A549 (cell line): Measurements from ENCODE around the gene GSS. TPM values are rescaled to one million over a fixed set of nuclear protein-coding genes. Genes with fewer than 3 reads are reported as not detected.

Source experiments
- ATAC-seq, 2 experiments: fragments of 200-7000 bp in 1 of 2; fragments of >200 bp in 1 of 2; cut with Nextera tagmentation in 1 of 2; cut with Tn5 transposase in 1 of 2; 3 replicates each; pipeline versions ENCODE4 v1.8.0 to v1.9.1; 2018 to 2020; ENCODE audit warnings: mild to moderate bottlenecking in 1 of 2, moderate library complexity in 1 of 2
- CTCF ChIA-PET: fragments of 300-600 bp; sonication (Branson Sonifier 250); formaldehyde crosslinking; extraction: SDS; loops from one replicate; lab custom pipeline; 2021; ENCODE audit warnings: antibody characterized with exemption, inconsistent platforms; lab: Yijun Ruan, JAX
- POLR2A ChIA-PET: fragments of 350-600 bp; formaldehyde crosslinking; extraction: SDS; loops from one replicate; lab custom pipeline; 2021; ENCODE audit warnings: antibody characterized with exemption, inconsistent platforms; lab: Yijun Ruan, JAX
- DNase-seq, 2 experiments: peaks; one replicate each; pipeline versions ENCODE4 v3.0.0 to v3.0.0-alpha.2; 2011 to 2016; ENCODE audit warnings: low read depth in 1 of 2, low spot score in 1 of 2
- FAIRE-seq: peaks from 2 replicates; lab custom pipeline; 2011; peaks lifted over from hg19 to GRCh38; lab: Jason Lieb, UNC
- H3K27ac ChIP-seq, 2 experiments: fragments of >200 bp; sonication (Bioruptor Twin); formaldehyde crosslinking; 3 replicates each; pipeline ENCODE4 v1.5.1; 2016 to 2017
- H3K4me1 ChIP-seq: fragments of >200 bp; sonication (Bioruptor Twin); formaldehyde crosslinking; 3 replicates; pipeline ENCODE4 v1.6.1; 2016
- H3K4me2 ChIP-seq: fragments of >200 bp; sonication (Bioruptor Twin); formaldehyde crosslinking; 3 replicates; pipeline ENCODE4 v1.6.1; 2016
- H3K4me3 ChIP-seq: fragments of >200 bp; sonication (Bioruptor Twin); formaldehyde crosslinking; 3 replicates; pipeline ENCODE4 v1.5.1; 2016
- H3K9me3 ChIP-seq: fragments of >200 bp; sonication (Bioruptor Twin); formaldehyde crosslinking; 3 replicates; pipeline ENCODE4 v1.6.1; 2016
- BHLHE40 ChIP-seq: IDR thresholded peaks from 2 replicates; pipeline ENCODE4 v1.6.1; 2012; ENCODE audit warnings: low read depth, low read length, inconsistent platforms
- CBX8 ChIP-seq: fragments of 200-600 bp; sonication (generic); IDR thresholded peaks from 2 replicates; pipeline ENCODE4 v1.6.1; 2016
- CEBPB ChIP-seq, 2 experiments: fragments of >200 bp in 1 of 2; sonication (Bioruptor Twin) in 1 of 2; formaldehyde crosslinking in 1 of 2; IDR thresholded peaks; 2 replicates each; pipeline ENCODE4 v1.6.1; 2012 to 2016
- CHD4 ChIP-seq: fragments of 200-600 bp; sonication (generic); IDR thresholded peaks from 2 replicates; pipeline ENCODE4 v1.6.1; 2016; ENCODE audit warnings: antibody characterized with exemption, mild to moderate bottlenecking, borderline replicate concordance
- EHF ChIP-seq: fragments of 250-450 bp; sonication (Bioruptor Pico); IDR thresholded peaks from 2 replicates; pipeline ENCODE4 v1.5.0; 2020; ENCODE audit warnings: mild to moderate bottlenecking
- EP300 ChIP-seq, 2 experiments: fragments of >200 bp; sonication (Bioruptor Twin); formaldehyde crosslinking; IDR thresholded peaks; 2 replicates in 1 of 2; 3 replicates in 1 of 2; pipeline ENCODE4 v1.6.1; 2016 to 2017
- FOSB ChIP-seq: fragments of 250-450 bp; sonication (Bioruptor Pico); IDR thresholded peaks from 2 replicates; pipeline ENCODE4 v1.5.0; 2020; ENCODE audit warnings: mild to moderate bottlenecking, moderate library complexity
- FOSL2 ChIP-seq, 2 experiments: fragments of 450-650 bp in 1 of 2; fragments of >200 bp in 1 of 2; sonication (Bioruptor Twin) in 1 of 2; formaldehyde crosslinking; IDR thresholded peaks; 2 replicates each; pipeline versions ENCODE4 v1.5.0 to v1.6.1; 2016 to 2020; ENCODE audit warnings: mild to moderate bottlenecking in 1 of 2, moderate library complexity in 1 of 2
- FOXS1 ChIP-seq: fragments of 250-450 bp; sonication (Bioruptor Pico); IDR thresholded peaks from 2 replicates; pipeline ENCODE4 v1.5.0; 2020; ENCODE audit warnings: mild to moderate bottlenecking, moderate library complexity
- HDAC2 ChIP-seq: fragments of 200-600 bp; sonication (generic); IDR thresholded peaks from 2 replicates; pipeline ENCODE4 v1.6.1; 2016
- HEYL ChIP-seq: fragments of 250-450 bp; sonication (Bioruptor Pico); IDR thresholded peaks from 2 replicates; pipeline ENCODE4 v1.8.0; 2021; ENCODE audit warnings: mild to moderate bottlenecking, moderate library complexity
- HOXA7 ChIP-seq: fragments of 250-450 bp; sonication (Bioruptor Pico); IDR thresholded peaks from 2 replicates; pipeline ENCODE4 v1.5.0; 2020; ENCODE audit warnings: mild to moderate bottlenecking, moderate library complexity
- JUN ChIP-seq, 2 experiments: fragments of >200 bp; sonication (Bioruptor Twin); formaldehyde crosslinking; IDR thresholded peaks; 2 replicates in 1 of 2; 3 replicates in 1 of 2; pipeline ENCODE4 v1.6.1; 2016 to 2017
- NFE2L2 ChIP-seq: fragments of 150-350 bp; conservative IDR thresholded peaks from 2 replicates; pipeline ENCODE4 v1.6.1; 2014; ENCODE audit warnings: low read length
- NPAS2 ChIP-seq: fragments of 250-450 bp; sonication (Bioruptor Pico); IDR thresholded peaks from 2 replicates; pipeline ENCODE4 v1.8.0; 2022; ENCODE audit warnings: mild to moderate bottlenecking, moderate library complexity, borderline replicate concordance
- POLR2A ChIP-seq: IDR thresholded peaks from 2 replicates; pipeline ENCODE4 v1.6.1; 2012; ENCODE audit warnings: mild to moderate bottlenecking, low read length
- POLR2AphosphoS2 ChIP-seq: conservative IDR thresholded peaks from 2 replicates; pipeline ENCODE4 v1.6.1; 2012; ENCODE audit warnings: low read length, improper control_type of control experiment, inconsistent platforms
- TFCP2L1 ChIP-seq: fragments of 250-450 bp; sonication (Bioruptor Pico); IDR thresholded peaks from 2 replicates; pipeline ENCODE4 v1.5.0; 2021; ENCODE audit warnings: mild to moderate bottlenecking
- ZC3H11A ChIP-seq: fragments of 450-650 bp; IDR thresholded peaks from 2 replicates; pipeline ENCODE4 v1.6.1; 2014; ENCODE audit warnings: antibody characterized with exemption, mild to moderate bottlenecking
- ZFP36 ChIP-seq: fragments of 450-650 bp; IDR thresholded peaks from 2 replicates; pipeline ENCODE4 v1.6.1; 2014; ENCODE audit warnings: borderline replicate concordance; ENCODE audit not compliant: partially characterized antibody
- ZSCAN20 ChIP-seq: fragments of 250-450 bp; sonication (Bioruptor Pico); IDR thresholded peaks from 2 replicates; pipeline ENCODE4 v1.8.0; 2022; ENCODE audit warnings: mild to moderate bottlenecking, moderate library complexity
- WGBS: methylation state at CpG from one replicate; pipeline ENCODE4 v1.1.6; 2017; ENCODE audit errors: missing lambda C conversion rate; 5-methylcytosine and 5-hydroxymethylcytosine counted together
- polyA minus RNA-seq: library from RNA; depleted of rRNA, polyadenylated mRNA; stranded (reverse); fragments of >200 nt; gene quantifications from 2 replicates; pipeline ENCODE4 v1.2.3, GENCODE V29; 2011; rRNA and poly(A)+ RNA removed
- polyA plus RNA-seq, 4 experiments: library from polyadenylated mRNA; depleted of rRNA in 3 of 4; stranded (reverse); fragments of >200 nt; fragmentation: RNase III in 1 of 4; extraction: RNeasy Plus Mini Kit Qiagen cat#74134 plus additional on column Dnase treatment in 1 of 4; gene quantifications; 2 replicates in 3 of 4; 3 replicates in 1 of 4; pipeline ENCODE4 v1.2.3, GENCODE V29; 2011 to 2017
- TF ChIP-seq, protein P1 (sequence below): fragments of 150-350 bp; IDR thresholded peaks from 2 replicates; pipeline ENCODE4 v1.6.1; 2014; ENCODE audit warnings: low read depth, mild to moderate bottlenecking, low read length
- TF ChIP-seq, protein P2 (sequence below): fragments of >200 bp; sonication (Bioruptor Twin); formaldehyde crosslinking; IDR thresholded peaks from 3 replicates; pipeline ENCODE4 v1.6.1; 2016
- TF ChIP-seq, protein P3 (sequence below): fragments of 450-650 bp; IDR thresholded peaks from 2 replicates; pipeline ENCODE4 v1.6.1; 2014; ENCODE audit warnings: antibody characterized with exemption
- TF ChIP-seq, protein P4 (sequence below): IDR thresholded peaks from 2 replicates; pipeline ENCODE4 v1.6.1; 2012
- TF ChIP-seq, protein P5 (sequence below): IDR thresholded peaks from 2 replicates; pipeline ENCODE4 v1.6.1; 2012
- TF ChIP-seq, protein P6 (sequence below): fragments of 250-450 bp; sonication (Bioruptor Pico); IDR thresholded peaks from 2 replicates; pipeline ENCODE4 v1.5.0; 2020; ENCODE audit warnings: low read depth, mild to moderate bottlenecking, moderate library complexity
- TF ChIP-seq, protein P7 (sequence below): IDR thresholded peaks from 2 replicates; pipeline ENCODE4 v1.6.1; 2012; ENCODE audit warnings: low read depth, borderline replicate concordance
- TF ChIP-seq, protein P8 (sequence below): fragments of >200 bp; sonication (Bioruptor Twin); formaldehyde crosslinking; IDR thresholded peaks from 3 replicates; pipeline ENCODE4 v1.5.1; 2016

The GSS gene
- polyA plus RNA-seq (2011; rRNA removed) (92.4 and 107 TPM in 2 replicates), polyA plus RNA-seq (2017; fragmentation: RNase III; extraction: RNeasy Plus Mini Kit Qiagen cat#74134 plus additional on column Dnase treatment) (57.1 to 59.8 TPM (median 58.4 TPM) in 3 replicates), polyA minus RNA-seq (74.4 and 93.1 TPM in 2 replicates)
- 82.5 and 89.5 TPM in 2 replicates for polyA plus RNA-seq (2012; cell fraction: cytosol; rRNA removed)
- 139 and 178 TPM in 2 replicates for polyA plus RNA-seq (2012; cell fraction: nucleus; rRNA removed)

DNA sequence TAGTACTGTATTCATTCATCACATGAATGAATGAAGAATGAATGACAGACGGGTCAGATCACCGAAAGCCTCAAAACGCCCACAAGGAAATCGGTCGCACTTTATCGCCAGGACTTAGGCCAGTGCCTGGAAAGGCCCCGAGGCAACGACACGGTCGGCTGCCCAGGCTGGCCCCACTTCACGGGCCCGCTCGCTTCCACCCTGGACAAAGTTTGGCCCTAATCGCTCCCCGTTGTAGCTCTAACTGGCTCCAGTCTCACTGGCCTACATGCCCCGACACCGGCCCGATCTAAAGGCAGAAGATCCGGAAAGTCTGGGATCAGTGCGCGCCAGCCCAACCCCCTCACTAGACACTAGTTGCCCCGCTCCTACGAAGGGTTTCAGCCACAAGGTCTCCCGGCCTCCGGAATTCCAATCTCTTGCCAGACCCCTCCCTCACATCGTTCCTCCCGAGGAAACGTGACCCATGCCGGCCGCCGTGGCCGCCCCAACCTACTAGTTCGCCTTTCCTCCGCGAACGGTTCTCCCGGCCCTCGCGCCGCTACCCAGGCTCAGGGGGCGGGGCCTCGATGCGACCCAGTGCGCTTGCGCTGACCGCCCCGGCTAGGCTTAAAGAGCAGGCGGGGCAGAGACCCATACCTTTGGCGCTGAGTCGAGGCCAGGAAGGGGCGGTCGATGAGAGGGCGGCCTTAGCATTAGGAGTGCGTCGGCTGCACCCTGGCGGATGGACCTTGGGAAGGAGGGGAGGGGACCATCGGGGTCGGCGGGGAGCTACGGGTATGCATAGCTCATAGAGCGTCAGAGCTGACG, at the start of gene GSS, which contains the start of gene MYH7B:
TSS of gene GSS (minus strand) at position 576 of the 810 bp plus-strand sequence. CDS start 3,954 bp downstream, outside the sequence.
TSS of gene MYH7B (plus strand) at position 638 of the 810 bp plus-strand sequence. CDS start 22,138 bp downstream, outside the sequence.
- FAIRE-seq (no peak), ATAC-seq (peak; percentile 97 to 98), DNase-seq (peak; percentile 96 to 97)
- peak within 1 kb of the TSS; percentile 98 for H3K4me2 ChIP-seq
- peaks cover 11% of the 10 kb centered on the region for H3K4me1 ChIP-seq
- H3K9me3 ChIP-seq: no peaks in the 10 kb centered on the region
- ChIA-PET POLR2A (interaction anchor here (0.7 to 2.1 kb wide), 5 partner anchors 10 to 439 kb away, joined by 3 to 20 read pairs (median 3); partner anchors contain the start of genes ACSS2 and DYNLRB1), CTCF (interaction anchor here (0.6 to 13.1 kb wide), 22 partner anchors 9 to 764 kb away, joined by 3 to 207 read pairs (median 4); partner anchors contain the start of genes ACSS2 and GGT7)
- peak within 1 kb of the TSS; percentile 59 for H3K4me3 ChIP-seq
- WGBS: under 1% methylated on average over 39 of the region's 62 CpGs
- peak within 1 kb of the TSS; percentile 82 to 94 for H3K27ac ChIP-seq
- TF ChIP-seq, protein P1, sequence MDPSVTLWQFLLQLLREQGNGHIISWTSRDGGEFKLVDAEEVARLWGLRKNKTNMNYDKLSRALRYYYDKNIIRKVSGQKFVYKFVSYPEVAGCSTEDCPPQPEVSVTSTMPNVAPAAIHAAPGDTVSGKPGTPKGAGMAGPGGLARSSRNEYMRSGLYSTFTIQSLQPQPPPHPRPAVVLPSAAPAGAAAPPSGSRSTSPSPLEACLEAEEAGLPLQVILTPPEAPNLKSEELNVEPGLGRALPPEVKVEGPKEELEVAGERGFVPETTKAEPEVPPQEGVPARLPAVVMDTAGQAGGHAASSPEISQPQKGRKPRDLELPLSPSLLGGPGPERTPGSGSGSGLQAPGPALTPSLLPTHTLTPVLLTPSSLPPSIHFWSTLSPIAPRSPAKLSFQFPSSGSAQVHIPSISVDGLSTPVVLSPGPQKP: no peak
- TF ChIP-seq, protein P2, sequence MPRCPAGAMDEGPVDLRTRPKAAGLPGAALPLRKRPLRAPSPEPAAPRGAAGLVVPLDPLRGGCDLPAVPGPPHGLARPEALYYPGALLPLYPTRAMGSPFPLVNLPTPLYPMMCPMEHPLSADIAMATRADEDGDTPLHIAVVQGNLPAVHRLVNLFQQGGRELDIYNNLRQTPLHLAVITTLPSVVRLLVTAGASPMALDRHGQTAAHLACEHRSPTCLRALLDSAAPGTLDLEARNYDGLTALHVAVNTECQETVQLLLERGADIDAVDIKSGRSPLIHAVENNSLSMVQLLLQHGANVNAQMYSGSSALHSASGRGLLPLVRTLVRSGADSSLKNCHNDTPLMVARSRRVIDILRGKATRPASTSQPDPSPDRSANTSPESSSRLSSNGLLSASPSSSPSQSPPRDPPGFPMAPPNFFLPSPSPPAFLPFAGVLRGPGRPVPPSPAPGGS: peak; percentile 65; the same call in 2 of the 3 replicates
- TF ChIP-seq NFE2L2: no peak
- TF ChIP-seq FOSB (CRISPR knock-in tag): no peak
- TF ChIP-seq HOXA7 (CRISPR knock-in tag): no peak
- TF ChIP-seq FOSL2 (IDR thresholded peaks at IDR 0.05): no peak
- TF ChIP-seq FOSL2 (CRISPR knock-in tag; IDR thresholded peaks at IDR 0.05): no peak
- peak in 1 of 2 experiments; percentile 91; a peak in 3 of 5 replicates for TF ChIP-seq JUN (IDR thresholded peaks at IDR 0.05)
- TF ChIP-seq POLR2AphosphoS2: no peak
- peak; percentile 95 for TF ChIP-seq POLR2A
- TF ChIP-seq, protein P3, sequence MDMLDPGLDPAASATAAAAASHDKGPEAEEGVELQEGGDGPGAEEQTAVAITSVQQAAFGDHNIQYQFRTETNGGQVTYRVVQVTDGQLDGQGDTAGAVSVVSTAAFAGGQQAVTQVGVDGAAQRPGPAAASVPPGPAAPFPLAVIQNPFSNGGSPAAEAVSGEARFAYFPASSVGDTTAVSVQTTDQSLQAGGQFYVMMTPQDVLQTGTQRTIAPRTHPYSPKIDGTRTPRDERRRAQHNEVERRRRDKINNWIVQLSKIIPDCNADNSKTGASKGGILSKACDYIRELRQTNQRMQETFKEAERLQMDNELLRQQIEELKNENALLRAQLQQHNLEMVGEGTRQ: no peak
- TF ChIP-seq CHD4: no peak
- TF ChIP-seq, protein P4, sequence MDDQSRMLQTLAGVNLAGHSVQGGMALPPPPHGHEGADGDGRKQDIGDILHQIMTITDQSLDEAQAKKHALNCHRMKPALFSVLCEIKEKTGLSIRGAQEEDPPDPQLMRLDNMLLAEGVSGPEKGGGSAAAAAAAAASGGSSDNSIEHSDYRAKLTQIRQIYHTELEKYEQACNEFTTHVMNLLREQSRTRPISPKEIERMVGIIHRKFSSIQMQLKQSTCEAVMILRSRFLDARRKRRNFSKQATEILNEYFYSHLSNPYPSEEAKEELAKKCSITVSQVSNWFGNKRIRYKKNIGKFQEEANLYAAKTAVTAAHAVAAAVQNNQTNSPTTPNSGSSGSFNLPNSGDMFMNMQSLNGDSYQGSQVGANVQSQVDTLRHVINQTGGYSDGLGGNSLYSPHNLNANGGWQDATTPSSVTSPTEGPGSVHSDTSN: no peak
- TF ChIP-seq HEYL (CRISPR knock-in tag): no peak
- TF ChIP-seq FOXS1 (CRISPR knock-in tag): no peak
- TF ChIP-seq, protein P5, sequence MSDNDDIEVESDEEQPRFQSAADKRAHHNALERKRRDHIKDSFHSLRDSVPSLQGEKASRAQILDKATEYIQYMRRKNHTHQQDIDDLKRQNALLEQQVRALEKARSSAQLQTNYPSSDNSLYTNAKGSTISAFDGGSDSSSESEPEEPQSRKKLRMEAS: peak; percentile 77
- TF ChIP-seq ZC3H11A: no peak
- TF ChIP-seq, protein P6, sequence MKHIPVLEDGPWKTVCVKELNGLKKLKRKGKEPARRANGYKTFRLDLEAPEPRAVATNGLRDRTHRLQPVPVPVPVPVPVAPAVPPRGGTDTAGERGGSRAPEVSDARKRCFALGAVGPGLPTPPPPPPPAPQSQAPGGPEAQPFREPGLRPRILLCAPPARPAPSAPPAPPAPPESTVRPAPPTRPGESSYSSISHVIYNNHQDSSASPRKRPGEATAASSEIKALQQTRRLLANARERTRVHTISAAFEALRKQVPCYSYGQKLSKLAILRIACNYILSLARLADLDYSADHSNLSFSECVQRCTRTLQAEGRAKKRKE: no peak
- no peak for TF ChIP-seq EHF (CRISPR knock-in tag)
- no peak for TF ChIP-seq CBX8
- TF ChIP-seq CEBPB (IDR thresholded peaks at IDR 0.05): no peak
- no peak for TF ChIP-seq BHLHE40
- TF ChIP-seq ZSCAN20: no peak
- no peak for TF ChIP-seq TFCP2L1 (CRISPR knock-in tag)
- TF ChIP-seq EP300 (IDR thresholded peaks at IDR 0.05): no peak
- TF ChIP-seq, protein P7, sequence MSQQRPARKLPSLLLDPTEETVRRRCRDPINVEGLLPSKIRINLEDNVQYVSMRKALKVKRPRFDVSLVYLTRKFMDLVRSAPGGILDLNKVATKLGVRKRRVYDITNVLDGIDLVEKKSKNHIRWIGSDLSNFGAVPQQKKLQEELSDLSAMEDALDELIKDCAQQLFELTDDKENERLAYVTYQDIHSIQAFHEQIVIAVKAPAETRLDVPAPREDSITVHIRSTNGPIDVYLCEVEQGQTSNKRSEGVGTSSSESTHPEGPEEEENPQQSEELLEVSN: 0 out of 2 replicates have a peak, but pooled peaks have one; percentile 70
- no peak for TF ChIP-seq ZFP36
- TF ChIP-seq, protein P8, sequence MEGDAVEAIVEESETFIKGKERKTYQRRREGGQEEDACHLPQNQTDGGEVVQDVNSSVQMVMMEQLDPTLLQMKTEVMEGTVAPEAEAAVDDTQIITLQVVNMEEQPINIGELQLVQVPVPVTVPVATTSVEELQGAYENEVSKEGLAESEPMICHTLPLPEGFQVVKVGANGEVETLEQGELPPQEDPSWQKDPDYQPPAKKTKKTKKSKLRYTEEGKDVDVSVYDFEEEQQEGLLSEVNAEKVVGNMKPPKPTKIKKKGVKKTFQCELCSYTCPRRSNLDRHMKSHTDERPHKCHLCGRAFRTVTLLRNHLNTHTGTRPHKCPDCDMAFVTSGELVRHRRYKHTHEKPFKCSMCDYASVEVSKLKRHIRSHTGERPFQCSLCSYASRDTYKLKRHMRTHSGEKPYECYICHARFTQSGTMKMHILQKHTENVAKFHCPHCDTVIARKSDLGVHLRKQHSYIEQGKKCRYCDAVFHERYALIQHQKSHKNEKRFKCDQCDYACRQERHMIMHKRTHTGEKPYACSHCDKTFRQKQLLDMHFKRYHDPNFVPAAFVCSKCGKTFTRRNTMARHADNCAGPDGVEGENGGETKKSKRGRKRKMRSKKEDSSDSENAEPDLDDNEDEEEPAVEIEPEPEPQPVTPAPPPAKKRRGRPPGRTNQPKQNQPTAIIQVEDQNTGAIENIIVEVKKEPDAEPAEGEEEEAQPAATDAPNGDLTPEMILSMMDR: peak; percentile 62
- no peak for TF ChIP-seq HDAC2
- no peak for TF ChIP-seq NPAS2 (CRISPR knock-in tag)
